K562 (cell line): ENCODE data around the gene ARHGAP10. TPM values are rescaled to one million over a fixed set of nuclear protein-coding genes. Genes with fewer than 3 reads are reported as not detected.
A peak's percentile ranks its signal among the peaks of the same experiment; 100 is the strongest.

Experiments
- ATAC-seq: fragments of 200-7000 bp; cut with Tn5 transposase; 3 replicates; pipeline ENCODE4 v1.9.1; 2020; ENCODE audit warnings: moderate library complexity
- BruUV-seq: library from RNA; stranded (reverse); fragments of 400-500 nt; replicated peaks from 2 replicates; lab custom pipeline; 2021; lab: Mats Ljungman, UMichigan
- CTCF ChIA-PET: fragments of 300-600 bp; formaldehyde crosslinking; extraction: SDS; loops from one replicate; lab custom pipeline; 2021; ENCODE audit warnings: low intra/inter-chr PET ratio; lab: Yijun Ruan, JAX
- POLR2A ChIA-PET: fragments of 300-600, 350-650 bp; sonication (Branson Sonifier 250); formaldehyde crosslinking; extraction: SDS; loops from one replicate; lab custom pipeline; 2021; ENCODE audit warnings: antibody characterized with exemption, inconsistent platforms; lab: Yijun Ruan, JAX
- DNase-seq, 4 experiments: peaks; one replicate each; pipeline versions ENCODE4 v3.0.0 to v3.0.0-alpha.2; 2011 to 2018; ENCODE audit warnings: low spot score in 3 of 4, mixed read lengths in 3 of 4; ENCODE audit errors: extremely low read depth in 1 of 4
- FAIRE-seq: peaks from 2 replicates; lab custom pipeline; 2011; peaks lifted over from hg19 to GRCh38; lab: Jason Lieb, UNC
- H2AFZ ChIP-seq: 2 replicates; pipeline ENCODE4 v1.6.0; 2011; ENCODE audit warnings: low read depth, low read length, control low read depth, inconsistent platforms
- H3K27ac ChIP-seq: fragments of 200-600 bp; 3 replicates; pipeline ENCODE4 v1.8.0; 2011; ENCODE audit warnings: low read depth, mild to moderate bottlenecking, control low read depth, inconsistent platforms, low read length, moderate library complexity, mixed read lengths; ENCODE audit errors: extremely low read depth
- H3K27me3 ChIP-seq, 2 experiments: fragments of 300-600 bp in 1 of 2; 2 replicates in 1 of 2; 3 replicates in 1 of 2; pipeline versions ENCODE4 v1.6.0 to v1.8.0; 2011; ENCODE audit warnings: inconsistent platforms in 2 of 2, low read length in 2 of 2, mild to moderate bottlenecking in 1 of 2, mixed read lengths in 1 of 2, moderate library complexity in 1 of 2; ENCODE audit not compliant: control insufficient read depth in 2 of 2, insufficient read depth in 2 of 2
- H3K36me3 ChIP-seq: fragments of 300-600 bp; 3 replicates; pipeline ENCODE4 v1.8.0; 2011; ENCODE audit warnings: mild to moderate bottlenecking, low read length, inconsistent platforms; ENCODE audit not compliant: control insufficient read depth, insufficient read depth
- H3K4me1 ChIP-seq, 2 experiments: fragments of 200-600 bp in 1 of 2; replicated peaks in 1 of 2; 2 replicates in 1 of 2; 3 replicates in 1 of 2; pipeline versions ENCODE4 v1.5.1 to v1.8.0; 2011; ENCODE audit warnings: inconsistent platforms in 2 of 2, low read length in 2 of 2, mild to moderate bottlenecking in 1 of 2, mixed read lengths in 1 of 2, moderate library complexity in 1 of 2; ENCODE audit not compliant: control insufficient read depth in 2 of 2, insufficient read depth in 2 of 2
- H3K4me2 ChIP-seq: 2 replicates; pipeline ENCODE4 v1.6.1; 2011; ENCODE audit warnings: low read length, control low read depth, inconsistent platforms, mixed read lengths; ENCODE audit not compliant: insufficient read depth
- H3K4me3 ChIP-seq: fragments of 200-600 bp; sonication (generic), shearing (Covaris generic); 2 replicates; pipeline ENCODE4 v1.5.1; 2016; ENCODE audit warnings: control low read depth, inconsistent platforms
- H3K79me2 ChIP-seq: fragments of 200-600 bp; 3 replicates; pipeline ENCODE4 v1.8.0; 2011; ENCODE audit warnings: low read length, inconsistent platforms; ENCODE audit not compliant: control insufficient read depth, insufficient read depth
- H3K9ac ChIP-seq, 2 experiments: 2 replicates each; pipeline versions ENCODE4 v1.6.0 to v1.6.1; 2011; ENCODE audit warnings: low read depth in 2 of 2, low read length in 2 of 2, control low read depth in 1 of 2, inconsistent platforms in 1 of 2, mild to moderate bottlenecking in 1 of 2, mixed read lengths in 1 of 2; ENCODE audit not compliant: insufficient read depth in 1 of 2
- H3K9me1 ChIP-seq: one replicate; pipeline ENCODE4 v1.6.0; 2011; ENCODE audit warnings: inconsistent platforms, mild to moderate bottlenecking, low read length, moderate library complexity; ENCODE audit not compliant: control insufficient read depth, insufficient read depth
- H3K9me3 ChIP-seq: replicated peaks from 2 replicates; pipeline ENCODE4 v1.5.1; 2011; ENCODE audit warnings: low read depth, low read length, inconsistent platforms; ENCODE audit not compliant: control insufficient read depth, insufficient read depth
- H4K20me1 ChIP-seq: replicated peaks from 2 replicates; pipeline ENCODE4 v1.6.1; 2011; ENCODE audit warnings: low read length, inconsistent platforms, mixed read lengths; ENCODE audit not compliant: control insufficient read depth, insufficient read depth
- BACH1 ChIP-seq: fragments of 200-800 bp; sonication (Bioruptor generic); IDR thresholded peaks from 2 replicates; pipeline ENCODE4 v1.6.1; 2016; ENCODE audit warnings: missing genetic modification characterization, missing compliant biosample characterization
- GTF2F1 ChIP-seq: IDR thresholded peaks from 2 replicates; pipeline ENCODE4 v1.6.1; 2011; ENCODE audit warnings: low read depth, low read length, improper control_type of control experiment
- NR2C2 ChIP-seq, 2 experiments: fragments of 200-800 bp in 1 of 2; sonication (Bioruptor generic) in 1 of 2; sonication (generic) in 1 of 2; formaldehyde crosslinking in 1 of 2; IDR thresholded peaks; 2 replicates each; pipeline versions ENCODE4 v1.6.1 to v1.8.0; 2016 to 2022; ENCODE audit warnings: mild to moderate bottlenecking in 1 of 2, missing compliant biosample characterization in 1 of 2, missing genetic modification characterization in 1 of 2, missing genetic modification reagents in 1 of 2
- PRPF4 ChIP-seq: fragments of 200-400 bp; formaldehyde crosslinking; IDR thresholded peaks from one replicate; pipeline ENCODE4 v1.6.1; 2017; ENCODE audit warnings: low read length, low read depth, mild to moderate bottlenecking; ENCODE audit not compliant: insufficient read depth, poor library complexity, severe bottlenecking
- RB1 ChIP-seq: fragments of 450-650 bp; IDR thresholded peaks from 2 replicates; pipeline ENCODE4 v1.6.1; 2017; ENCODE audit warnings: low read depth, mild to moderate bottlenecking
- SRF ChIP-seq, 2 experiments: fragments of 250-450, 450-650 bp in 1 of 2; sonication (Bioruptor Pico) in 1 of 2; sonication (generic) in 1 of 2; formaldehyde crosslinking; IDR thresholded peaks; 2 replicates each; pipeline versions ENCODE4 v1.5.0 to v1.5.1; 2020 to 2022; ENCODE audit warnings: mild to moderate bottlenecking in 1 of 2, missing genetic modification reagents in 1 of 2
- ZNF311 ChIP-seq: fragments of 250-450 bp; sonication (Bioruptor Pico); IDR thresholded peaks from 2 replicates; pipeline ENCODE4 v1.4.0; 2020; ENCODE audit warnings: mild to moderate bottlenecking, moderate library complexity
- WGBS: fragments of 100-300 bp; shearing (Covaris generic); methylation state at CpG from one replicate; pipeline ENCODE4 v1.1.6; 2016; ENCODE audit warnings: low coverage, mixed read lengths; ENCODE audit not compliant: insufficient coverage; ENCODE audit errors: missing lambda C conversion rate; 5-methylcytosine and 5-hydroxymethylcytosine counted together
- in situ Hi-C: fragments of 300-500 bp; cut with MboI; formaldehyde crosslinking; loops from 4 replicates; pipeline ENCODE4 v1.15.0; 2018; ENCODE audit warnings: inconsistent platforms, mixed read lengths
- intact Hi-C: fragments of 100-400 bp; cut with micrococcal nuclease; formaldehyde crosslinking; loops from 2 replicates; pipeline ENCODE4 v1.14.2; 2022
- polyA plus RNA-seq, 8 experiments: library from polyadenylated mRNA; depleted of rRNA in 4 of 8; stranded (reverse) in 5 of 8; unstranded in 3 of 8; fragments of >200 nt; fragmentation: Nextera tagmentation in 2 of 8; fragmentation: Illumina TruSeq in 1 of 8; extraction: Ambion mirVana in 2 of 8; extraction: Trizol in 1 of 8; gene quantifications; 2 replicates each; pipeline versions ENCODE4 v1.2.1 to v1.2.3, GENCODE V29; 2011 to 2014; ENCODE audit warnings: inconsistent platforms in 1 of 8, missing spikeins in 1 of 8
- total RNA-seq, 7 experiments: library from RNA; depleted of rRNA in 6 of 7; stranded (reverse); fragments of >200 nt in 6 of 7; fragmentation: Illumina TruSeq in 2 of 7; extraction: Trizol in 2 of 7; gene quantifications; 2 replicates each; pipeline versions ENCODE4 v1.2.1 to v1.2.3, GENCODE V29; 2011 to 2021; ENCODE audit warnings: low replicate concordance in 1 of 7
- TF ChIP-seq, protein P1 (sequence below): sonication (generic); formaldehyde crosslinking; IDR thresholded peaks from 2 replicates; pipeline ENCODE4 v1.8.1; 2023; ENCODE audit warnings: mild to moderate bottlenecking, missing genetic modification reagents
- TF ChIP-seq, protein P2 (sequence below): fragments of 450-650 bp; formaldehyde crosslinking; conservative IDR thresholded peaks from 2 replicates; pipeline ENCODE4 v1.4.0; 2022; ENCODE audit warnings: mild to moderate bottlenecking, missing genetic modification characterization

ARHGAP10 gene
- total and polyA plus RNA-seq, 9 of the 15 experiments (the other 6 are each of a cell fraction or from before 2014, with no cell fraction given): 0.03 to 0.22 (median 0.06) TPM; not detected in 3

DNA sequence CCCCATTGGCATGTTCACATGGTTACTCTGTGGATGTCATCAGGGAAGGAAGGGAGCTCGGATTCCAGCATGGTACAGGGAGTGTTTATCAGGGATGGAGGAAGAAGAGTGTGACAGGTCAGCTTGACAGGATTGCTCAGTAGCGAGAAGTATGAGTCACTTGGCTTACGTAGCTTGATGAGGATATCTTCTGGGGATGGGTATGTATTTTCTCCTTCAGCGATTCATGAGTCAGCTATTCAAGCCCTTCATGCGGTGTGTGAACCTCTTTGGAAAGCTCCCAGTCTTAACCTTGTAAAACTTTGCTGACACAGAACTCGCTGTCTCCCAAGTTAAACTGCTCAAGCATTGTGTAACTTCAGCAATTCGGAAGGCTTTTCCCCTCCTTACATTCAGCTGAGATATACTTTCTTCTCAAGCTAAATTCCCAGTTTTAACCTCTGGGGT, 275.4 kb downstream of the ARHGAP10 start (continued):
- TF ChIP-seq, protein P1, sequence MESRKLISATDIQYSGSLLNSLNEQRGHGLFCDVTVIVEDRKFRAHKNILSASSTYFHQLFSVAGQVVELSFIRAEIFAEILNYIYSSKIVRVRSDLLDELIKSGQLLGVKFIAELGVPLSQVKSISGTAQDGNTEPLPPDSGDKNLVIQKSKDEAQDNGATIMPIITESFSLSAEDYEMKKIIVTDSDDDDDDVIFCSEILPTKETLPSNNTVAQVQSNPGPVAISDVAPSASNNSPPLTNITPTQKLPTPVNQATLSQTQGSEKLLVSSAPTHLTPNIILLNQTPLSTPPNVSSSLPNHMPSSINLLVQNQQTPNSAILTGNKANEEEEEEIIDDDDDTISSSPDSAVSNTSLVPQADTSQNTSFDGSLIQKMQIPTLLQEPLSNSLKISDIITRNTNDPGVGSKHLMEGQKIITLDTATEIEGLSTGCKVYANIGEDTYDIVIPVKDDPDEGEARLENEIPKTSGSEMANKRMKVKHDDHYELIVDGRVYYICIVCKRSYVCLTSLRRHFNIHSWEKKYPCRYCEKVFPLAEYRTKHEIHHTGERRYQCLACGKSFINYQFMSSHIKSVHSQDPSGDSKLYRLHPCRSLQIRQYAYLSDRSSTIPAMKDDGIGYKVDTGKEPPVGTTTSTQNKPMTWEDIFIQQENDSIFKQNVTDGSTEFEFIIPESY: no peak
- no peak for TF ChIP-seq ZNF311
- no peak for TF ChIP-seq SRF (CRISPR knock-in tag; IDR thresholded peaks at IDR 0.05)
- TF ChIP-seq, all 486 proteins: peak for 10

DNA sequence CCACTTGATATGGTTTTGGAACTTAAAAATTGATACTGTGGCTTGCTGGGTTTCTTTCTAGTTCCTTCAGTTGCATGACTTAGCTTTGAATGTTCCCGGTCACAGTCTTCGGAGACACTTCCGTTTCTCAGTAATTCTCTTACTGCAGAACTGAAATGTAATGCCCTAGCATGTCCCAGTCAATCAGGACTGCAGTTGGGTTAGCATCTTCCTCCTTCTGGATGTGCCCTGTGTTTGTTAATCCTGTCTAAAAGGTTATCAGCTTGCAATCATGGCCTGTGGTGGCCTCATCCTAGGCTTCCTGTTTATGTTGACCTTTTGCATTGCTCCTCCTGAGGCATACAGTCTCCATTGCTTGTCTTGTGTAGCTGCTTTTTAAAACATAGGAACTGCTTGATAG, 275.9 kb downstream of the ARHGAP10 start:
- no peak for ATAC-seq
- Histone ChIP-seq H3K36me3 (no peaks in the 10 kb centered on the region), H3K79me2 (no peaks in the 10 kb centered on the region), H3K27ac (no peak overlapping the region), H3K4me3 (no peak overlapping the region), H3K9ac (no peak overlapping the region), H3K27me3 (no peaks in the 10 kb centered on the region), H2AFZ (no peak overlapping the region), H3K4me1 (no peaks in the 10 kb centered on the region; a peak in 2 of 5 replicates), H3K9me3 (no peaks in the 10 kb centered on the region), H4K20me1 (no peaks in the 10 kb centered on the region), H3K9me1 (no peaks in the 10 kb centered on the region), H3K4me2 (no peak overlapping the region)
- CTCF ChIA-PET: no interaction called here
- no peak for DNase-seq
- BruUV-seq: no TSS peak
- in situ Hi-C loops (no loop called here), intact Hi-C loops (no loop called here)
- POLR2A ChIA-PET: interaction anchor here (1.0 to 1.5 kb wide), 3 partner anchors 9 to 22 kb away, joined by 3 read pairs; no protein-coding TSS in a partner anchor
- 2% methylated on average over 3 of the region's 3 CpGs for WGBS
- TF ChIP-seq, protein P2, sequence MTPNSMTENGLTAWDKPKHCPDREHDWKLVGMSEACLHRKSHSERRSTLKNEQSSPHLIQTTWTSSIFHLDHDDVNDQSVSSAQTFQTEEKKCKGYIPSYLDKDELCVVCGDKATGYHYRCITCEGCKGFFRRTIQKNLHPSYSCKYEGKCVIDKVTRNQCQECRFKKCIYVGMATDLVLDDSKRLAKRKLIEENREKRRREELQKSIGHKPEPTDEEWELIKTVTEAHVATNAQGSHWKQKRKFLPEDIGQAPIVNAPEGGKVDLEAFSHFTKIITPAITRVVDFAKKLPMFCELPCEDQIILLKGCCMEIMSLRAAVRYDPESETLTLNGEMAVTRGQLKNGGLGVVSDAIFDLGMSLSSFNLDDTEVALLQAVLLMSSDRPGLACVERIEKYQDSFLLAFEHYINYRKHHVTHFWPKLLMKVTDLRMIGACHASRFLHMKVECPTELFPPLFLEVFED (CRISPR knock-in tag): no peak
- no peak for TF ChIP-seq RB1
- peak; percentile 29; the same call in 1 of the 2 replicates for TF ChIP-seq BACH1 (tag)
- no peak for TF ChIP-seq PRPF4
- no peak for TF ChIP-seq GTF2F1
- TF ChIP-seq NR2C2 (CRISPR knock-in tag; IDR thresholded peaks at IDR 0.05): no peak
- TF ChIP-seq NR2C2 (tag; IDR thresholded peaks at IDR 0.05): peak; percentile 60; the same call in 1 of the 2 replicates
- FAIRE-seq: no peak
